Activated CD8-positive, alpha-beta T cell treated with anti-CD3 and anti-CD28 coated beads for 36 hours (primary cell): ENCODE results near the gene ATP2A1. TPM values are rescaled to one million over a fixed set of nuclear protein-coding genes. Genes with fewer than 3 reads are reported as not detected.

ENCODE experiments used
- ATAC-seq: fragments of 200-7000 bp; cut with Tn5 transposase; one replicate; pipeline ENCODE4 v1.10.0; 2021; ENCODE audit warnings: mild to moderate bottlenecking, moderate library complexity
- CTCF ChIA-PET: fragments of 350-600 bp; sonication (Branson Sonifier 250); formaldehyde crosslinking; loops from one replicate; lab custom pipeline; 2021; ENCODE audit warnings: antibody characterized with exemption; lab: Charles Lee
- POLR2A ChIA-PET: fragments of 350-600 bp; sonication (Branson Sonifier 250); formaldehyde crosslinking; loops from one replicate; lab custom pipeline; 2021; ENCODE audit warnings: antibody characterized with exemption; lab: Charles Lee
- DNase-seq: peaks from one replicate; pipeline ENCODE4 v3.0.0-alpha.2; 2020
- H3K27ac Mint-ChIP-seq: one replicate; pipeline ENCODE4 v1.8.0; 2021; ENCODE audit warnings: mild to moderate bottlenecking, mixed read lengths
- H3K27me3 Mint-ChIP-seq: one replicate; pipeline ENCODE4 v1.8.0; 2021; ENCODE audit warnings: mixed read lengths
- H3K36me3 Mint-ChIP-seq: one replicate; pipeline ENCODE4 v1.8.0; 2021; ENCODE audit warnings: low read depth, mixed read lengths
- H3K4me1 Mint-ChIP-seq: one replicate; pipeline ENCODE4 v1.8.0; 2021; ENCODE audit warnings: low read depth, mixed read lengths
- H3K4me3 Mint-ChIP-seq: one replicate; pipeline ENCODE4 v1.8.0; 2021; ENCODE audit warnings: mild to moderate bottlenecking, moderate library complexity, mixed read lengths
- H3K9me3 Mint-ChIP-seq: one replicate; pipeline ENCODE4 v1.8.0; 2021; ENCODE audit warnings: mixed read lengths
- CTCF ChIP-seq: fragments of 200-600 bp; IDR thresholded peaks from one replicate; pipeline ENCODE4 v1.8.0; 2022; ENCODE audit warnings: antibody characterized with exemption, mild to moderate bottlenecking
- intact Hi-C: fragments of 100-400 bp; cut with micrococcal nuclease; formaldehyde crosslinking; loops from one replicate; pipeline ENCODE4 v1.10.0; 2022
- total RNA-seq, 2 experiments: library from RNA; stranded (reverse); gene quantifications; one replicate each; pipeline ENCODE4 v1.2.3, GENCODE V29; 2021

The ATP2A1 gene
- total RNA-seq, 2 experiments from 2014 or later, result 2.1 to 2.5 TPM

- Mint-ChIP-seq H3K4me3 (no peak overlapping the region), H3K4me1 (peaks cover 6% of the 10 kb centered on the region), H3K36me3 (peaks cover 58% of the 10 kb centered on the region), H3K27me3 (no peaks in the 10 kb centered on the region), H3K27ac (peak overlapping the region; percentile 76), H3K9me3 (no peaks in the 10 kb centered on the region)
- no peak for TF ChIP-seq CTCF
- intact Hi-C loops, result no loop called here
- ChIA-PET CTCF (interaction anchor here (1.0 to 2.1 kb wide), 3 partner anchors 12 to 106 kb away, joined by 3 to 7 read pairs (median 3); no protein-coding TSS in a partner anchor), POLR2A (interaction anchor here (0.6 to 20.4 kb wide), 4 partner anchors 3 to 583 kb away, joined by 3 to 485 read pairs (median 244); partner anchors contain the start of genes ATXN2L and TUFM)
- DNase-seq (no peak), ATAC-seq (no peak)
Measured at GRCh38 chr16:28838558-28838918, 39.8 kb upstream of the ATP2A1 start.

GRCh38 chr16:28839004-28839639 is 39.2 kb upstream of the ATP2A1 start:
- H3K27me3 Mint-ChIP-seq, result no peaks in the 10 kb centered on the region
- no peak for ATAC-seq
- no peak overlapping the region for H3K4me3 Mint-ChIP-seq
- H3K27ac Mint-ChIP-seq, result peak overlapping the region; percentile 76
- DNase-seq, result no peak
- intact Hi-C loops, result no loop called here
- CTCF ChIA-PET, result interaction anchor here (1.0 to 1.4 kb wide), 3 partner anchors 11 to 35 kb away, joined by 3 read pairs; no protein-coding TSS in a partner anchor
- TF ChIP-seq CTCF, result no peak
- peaks cover 6% of the 10 kb centered on the region for H3K4me1 Mint-ChIP-seq
- POLR2A ChIA-PET, result interaction anchor here (0.7 to 14.3 kb wide), 2 partner anchors 11 to 584 kb away, joined by 3 to 485 read pairs; partner anchors contain the start of gene ATXN2L
- no peaks in the 10 kb centered on the region for H3K9me3 Mint-ChIP-seq
- H3K36me3 Mint-ChIP-seq, result peaks cover 59% of the 10 kb centered on the region

GRCh38 chr16:28839899-28840298 is 38.4 kb upstream of the ATP2A1 start:
- no peak for TF ChIP-seq CTCF
- Mint-ChIP-seq H3K4me3 (no peak overlapping the region), H3K4me1 (peaks cover 14% of the 10 kb centered on the region), H3K27ac (peak overlapping the region; percentile 21), H3K36me3 (peaks cover 61% of the 10 kb centered on the region), H3K9me3 (no peaks in the 10 kb centered on the region), H3K27me3 (no peaks in the 10 kb centered on the region)
- ATAC-seq, result no peak
- CTCF ChIA-PET, result interaction anchor here (1.4 kb wide), 1 partner anchor 12 kb away, joined by 3 read pairs; no protein-coding TSS in a partner anchor
- intact Hi-C loops, result no loop called here
- POLR2A ChIA-PET, result interaction anchor here (14.3 kb wide), 1 partner anchor 11 kb away, joined by 485 read pairs; the partner anchor contains the start of gene ATXN2L
- no peak for DNase-seq

GRCh38 chr16:28842696-28843095 is 35.6 kb upstream of the ATP2A1 start:
- no peaks in the 10 kb centered on the region for H3K9me3 Mint-ChIP-seq
- CTCF ChIA-PET, result interaction anchor here (0.6 to 1.4 kb wide), 2 partner anchors 14 to 103 kb away, joined by 3 to 5 read pairs; no protein-coding TSS in a partner anchor
- no peak for TF ChIP-seq CTCF
- POLR2A ChIA-PET, result interaction anchor here (0.7 to 14.3 kb wide), 6 partner anchors 14 to 232 kb away, joined by 3 to 485 read pairs (median 5); partner anchors contain the start of genes ATXN2L and SH2B1
- no peak for DNase-seq
- no peak overlapping the region for H3K4me3 Mint-ChIP-seq
- peaks cover 56% of the 10 kb centered on the region for H3K36me3 Mint-ChIP-seq
- no peaks in the 10 kb centered on the region for H3K27me3 Mint-ChIP-seq
- no peak for ATAC-seq
- H3K4me1 Mint-ChIP-seq, result peaks cover 20% of the 10 kb centered on the region
- H3K27ac Mint-ChIP-seq, result no peak overlapping the region
- intact Hi-C loops, result no loop called here

- ATAC-seq, result no peak
- Mint-ChIP-seq H3K4me3 (peak overlapping the region; percentile 99), H3K9me3 (no peaks in the 10 kb centered on the region), H3K36me3 (peaks cover 48% of the 10 kb centered on the region), H3K4me1 (peaks cover 19% of the 10 kb centered on the region), H3K27me3 (no peaks in the 10 kb centered on the region), H3K27ac (no peak overlapping the region)
- no peak for TF ChIP-seq CTCF
- POLR2A ChIA-PET, result interaction anchor here (6.8 to 14.3 kb wide), 2 partner anchors 15 to 21 kb away, joined by 86 to 485 read pairs; partner anchors contain the start of genes ATXN2L and SH2B1
- CTCF ChIA-PET, result no interaction called here
- no peak for DNase-seq
- intact Hi-C loops, result no loop called here
Measured at GRCh38 chr16:28843766-28844165, 34.5 kb upstream of the ATP2A1 start.
